GM21576 (cell line): ENCODE results near the gene SMIM41.
A peak's percentile ranks its signal among the peaks of the same experiment; 100 is the strongest.

Experiments
- ATAC-seq: cut with Tn5 transposase; IDR thresholded peaks from one replicate; pipeline ENCODE4 v1.9.1; 2021; ENCODE audit warnings: mild to moderate bottlenecking, moderate library complexity; ENCODE audit not compliant: unreplicated experiment

SMIM41 gene

GRCh38 chr12:52062167-52063081 is 17.1 kb upstream of the SMIM41 start:
- no peak for ATAC-seq

DNA sequence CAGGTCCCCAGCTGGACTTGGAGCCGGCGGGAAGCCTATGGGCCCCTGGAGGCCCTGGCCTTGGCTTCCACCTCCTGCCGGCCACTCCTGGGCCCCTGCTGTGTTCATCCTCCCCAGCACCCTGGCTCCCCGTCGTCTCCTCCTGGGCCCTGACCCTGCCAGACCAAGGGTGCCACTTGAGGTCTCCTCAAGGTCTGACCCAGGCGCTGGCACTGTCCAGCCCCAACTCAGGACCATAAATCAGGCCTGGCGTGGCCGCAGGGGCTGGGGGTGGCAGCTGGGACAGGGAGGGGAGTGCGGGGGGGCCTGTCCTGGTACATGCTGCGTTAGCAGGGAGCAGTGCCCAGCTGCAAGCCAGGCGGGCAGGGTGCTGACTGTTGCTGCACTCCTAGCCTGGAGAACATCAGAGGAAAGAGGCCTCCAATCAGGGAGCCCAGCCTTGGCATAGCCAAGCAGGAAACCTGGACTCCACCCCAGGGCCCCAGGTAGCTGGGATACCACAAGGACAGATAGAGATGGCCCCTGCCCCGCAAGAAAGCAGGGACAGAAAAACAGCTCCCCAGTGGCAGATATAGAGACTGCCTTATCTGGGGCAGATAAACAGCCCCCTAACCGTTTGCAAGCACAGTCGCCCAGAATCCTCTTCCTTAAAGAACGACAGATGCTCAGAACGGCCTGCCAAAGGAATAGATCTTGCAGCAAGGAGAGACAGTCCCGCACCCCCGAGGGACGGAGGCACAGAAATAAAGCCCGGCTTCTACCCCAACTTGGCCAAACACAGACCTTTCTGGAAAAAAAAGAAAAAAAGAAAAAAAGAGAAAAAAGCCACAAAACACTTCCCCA is 16.2 kb upstream of the SMIM41 start:
- ATAC-seq = no peak

DNA sequence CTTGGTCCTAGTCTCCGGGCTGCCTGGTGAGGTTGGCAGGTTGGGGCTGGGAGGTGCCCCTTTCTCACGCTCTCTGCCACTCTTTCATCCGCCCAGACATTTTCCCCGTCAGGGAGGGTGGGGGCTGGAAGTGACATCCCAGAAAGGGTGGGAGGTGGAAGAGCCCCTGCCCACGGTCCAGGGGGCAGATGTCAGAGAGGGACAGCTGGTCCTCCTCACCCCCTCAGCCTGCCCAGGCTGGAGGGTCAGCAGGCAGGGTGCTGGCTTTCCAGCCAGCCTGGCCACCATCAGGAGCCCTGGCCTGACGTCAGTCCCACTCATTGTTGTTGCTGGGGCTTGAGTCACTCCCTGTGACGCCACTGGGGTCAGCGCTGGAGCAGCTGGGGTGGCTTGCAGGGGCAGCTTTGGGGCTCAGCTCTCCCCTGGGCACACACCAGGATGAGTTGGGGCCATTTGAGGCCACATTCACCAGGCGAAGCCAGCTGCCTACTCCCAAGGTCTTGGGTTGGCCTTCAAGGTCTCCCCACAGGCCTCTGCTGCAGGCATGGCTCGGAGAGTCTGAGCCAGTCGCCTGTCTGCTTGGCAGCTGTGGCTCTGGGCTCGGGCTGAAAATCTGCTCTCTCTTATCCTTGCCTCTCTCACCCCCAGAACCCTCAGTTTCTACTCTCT is 15.4 kb upstream of the SMIM41 start:
- no peak for ATAC-seq

GRCh38 chr12:52066346-52067080 is 13.0 kb upstream of the SMIM41 start:
- ATAC-seq = no peak

DNA sequence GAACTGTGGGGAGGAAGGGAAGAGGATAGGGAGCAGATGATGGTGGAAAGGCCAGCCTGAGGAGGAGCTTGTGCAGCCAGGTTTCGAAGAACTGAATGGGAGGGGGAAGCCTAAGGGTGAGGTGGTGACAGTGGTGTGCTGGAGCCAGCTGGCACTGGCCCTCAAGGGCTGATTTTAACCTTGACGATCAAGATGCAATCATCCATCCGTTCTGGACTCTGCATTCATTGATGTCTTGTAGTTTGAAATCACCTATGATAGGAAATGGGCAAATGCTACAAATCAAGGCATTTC is 12.5 kb upstream of the SMIM41 start:
- no peak for ATAC-seq

GRCh38 chr12:52069327-52070184 is 9.9 kb upstream of the SMIM41 start, which contains the start of gene ATG101:
Gene ATG101 (plus strand): TSS chr12:52069978. CDS start chr12:52073651, 3,673 bp downstream.
- peak; percentile 92 for ATAC-seq

DNA sequence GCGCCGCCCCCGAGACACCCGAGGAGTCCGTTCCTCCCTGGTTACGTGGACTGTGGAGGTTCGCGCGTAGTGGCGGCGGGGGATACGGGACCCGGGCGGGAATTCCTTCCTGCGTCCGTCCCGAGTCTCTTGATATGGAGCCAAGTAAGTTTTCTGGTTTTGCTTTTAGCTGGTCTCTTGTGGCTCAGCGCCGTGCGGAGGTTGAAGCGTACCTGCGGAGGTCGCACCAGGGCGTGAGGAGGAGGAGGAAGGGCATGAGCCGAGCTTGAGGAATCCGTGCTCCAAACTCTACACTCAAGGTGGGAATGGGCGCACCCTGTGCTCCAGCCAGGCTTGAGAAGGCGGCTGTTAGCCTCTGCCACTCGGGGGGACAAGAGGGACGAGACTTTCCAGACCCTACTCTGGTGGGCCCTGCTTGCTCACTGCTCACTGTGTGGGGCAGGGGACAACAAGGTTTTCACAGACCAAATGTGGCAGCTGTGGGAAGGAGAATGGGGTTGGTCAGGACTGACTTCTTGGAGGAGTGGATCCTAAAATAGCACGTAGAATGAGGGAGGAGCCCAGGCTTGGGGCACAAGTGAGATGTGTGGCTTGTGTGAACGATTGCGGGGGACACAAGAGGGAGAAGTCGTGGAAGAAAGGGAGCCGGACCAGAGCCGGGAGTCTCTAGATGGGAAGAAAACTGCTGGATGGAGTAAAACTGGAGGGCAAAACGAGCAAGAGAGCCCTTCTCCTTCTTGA is 9.1 kb upstream of the SMIM41 start:
- ATAC-seq = peak; percentile 4

- ATAC-seq = no peak
Observed at GRCh38 chr12:52073531-52074381, 5.7 kb upstream of the SMIM41 start.

GRCh38 chr12:52074971-52075724 is 4.4 kb upstream of the SMIM41 start:
- ATAC-seq = no peak

DNA sequence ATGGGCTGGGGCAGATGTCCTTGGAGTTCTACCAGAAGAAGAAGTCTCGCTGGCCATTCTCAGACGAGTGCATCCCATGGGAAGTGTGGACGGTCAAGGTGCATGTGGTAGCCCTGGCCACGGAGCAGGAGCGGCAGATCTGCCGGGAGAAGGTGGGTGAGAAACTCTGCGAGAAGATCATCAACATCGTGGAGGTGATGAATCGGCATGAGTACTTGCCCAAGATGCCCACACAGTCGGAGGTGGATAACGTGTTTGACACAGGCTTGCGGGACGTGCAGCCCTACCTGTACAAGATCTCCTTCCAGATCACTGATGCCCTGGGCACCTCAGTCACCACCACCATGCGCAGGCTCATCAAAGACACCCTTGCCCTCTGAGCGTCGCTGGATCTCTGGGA is 2.7 kb upstream of the SMIM41 start:
- ATAC-seq = no peak

GRCh38 chr12:52078276-52078675 is 1.2 kb upstream of the SMIM41 start:
- no peak for ATAC-seq

DNA sequence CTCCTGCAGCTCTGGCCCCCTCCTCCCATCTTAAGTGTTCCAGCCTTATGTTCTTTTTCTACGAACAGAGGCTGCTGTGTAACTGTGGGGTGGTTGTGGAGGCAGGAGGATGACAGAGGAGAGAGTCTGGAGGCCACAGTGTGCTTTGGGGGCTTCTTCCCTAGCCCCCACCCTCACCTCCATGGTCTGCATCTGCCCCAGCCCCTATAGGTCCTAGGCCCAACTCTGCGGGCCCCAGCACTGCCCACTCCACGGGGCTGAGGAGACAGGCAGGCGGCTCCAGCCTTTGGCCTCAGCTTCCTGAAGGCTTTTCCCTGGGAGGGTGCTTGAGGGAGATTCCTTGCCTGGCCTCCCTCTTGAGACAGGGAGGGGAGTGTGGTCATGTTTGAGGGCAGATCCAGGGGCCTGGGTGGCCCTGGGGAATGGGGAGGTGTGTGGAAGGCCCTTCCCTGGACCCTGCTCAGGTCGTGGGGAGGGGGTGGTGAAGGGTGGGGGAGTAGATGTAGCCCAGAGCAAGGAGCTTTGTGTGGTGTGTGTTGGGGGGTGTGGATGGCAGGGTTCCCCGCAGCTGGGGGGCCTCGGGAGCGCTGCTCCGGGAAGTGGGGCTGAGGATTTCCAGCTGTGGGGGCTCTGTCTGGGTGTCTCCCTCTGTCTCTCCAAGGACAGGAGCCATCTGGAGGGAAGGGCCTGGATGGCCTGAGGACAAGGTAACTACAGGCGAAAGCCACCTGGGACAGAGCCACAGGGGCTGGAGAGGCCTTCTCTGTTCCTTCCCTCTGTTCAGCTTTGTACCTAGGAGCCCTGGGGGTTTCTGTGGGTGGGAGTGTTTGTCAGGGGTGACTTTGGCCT is 1.1 kb downstream of the SMIM41 start:
- no peak for ATAC-seq

DNA sequence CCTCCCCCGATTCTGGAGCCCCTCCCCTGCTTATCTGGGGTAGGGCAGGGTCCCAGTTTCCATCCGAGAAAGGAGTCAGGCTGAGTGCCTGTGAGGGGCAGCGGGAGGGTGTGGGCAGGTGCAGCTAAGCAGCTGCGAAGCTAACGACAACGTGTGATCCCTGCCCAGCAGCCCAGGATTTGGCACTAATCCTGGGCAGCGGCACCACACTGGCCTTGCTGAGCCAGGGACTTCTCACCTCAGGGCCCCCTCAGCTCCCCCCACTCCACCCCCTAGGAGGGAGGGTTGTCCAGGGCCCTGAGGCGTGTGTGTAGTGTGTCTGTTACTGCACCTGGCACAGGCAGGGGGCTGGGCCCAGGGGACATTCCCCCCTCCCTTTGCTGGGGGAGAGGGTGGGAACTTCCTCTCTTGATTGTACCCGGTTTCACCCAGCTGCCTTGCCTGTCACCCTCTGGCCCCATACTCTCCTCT is 1.8 kb downstream of the SMIM41 start:
- ATAC-seq = peak; percentile 68

GRCh38 chr12:52082026-52082668 is 2.6 kb downstream of the SMIM41 start:
- ATAC-seq = no peak

- ATAC-seq = no peak
Observed at GRCh38 chr12:52082669-52082987, 3.1 kb downstream of the SMIM41 start.

DNA sequence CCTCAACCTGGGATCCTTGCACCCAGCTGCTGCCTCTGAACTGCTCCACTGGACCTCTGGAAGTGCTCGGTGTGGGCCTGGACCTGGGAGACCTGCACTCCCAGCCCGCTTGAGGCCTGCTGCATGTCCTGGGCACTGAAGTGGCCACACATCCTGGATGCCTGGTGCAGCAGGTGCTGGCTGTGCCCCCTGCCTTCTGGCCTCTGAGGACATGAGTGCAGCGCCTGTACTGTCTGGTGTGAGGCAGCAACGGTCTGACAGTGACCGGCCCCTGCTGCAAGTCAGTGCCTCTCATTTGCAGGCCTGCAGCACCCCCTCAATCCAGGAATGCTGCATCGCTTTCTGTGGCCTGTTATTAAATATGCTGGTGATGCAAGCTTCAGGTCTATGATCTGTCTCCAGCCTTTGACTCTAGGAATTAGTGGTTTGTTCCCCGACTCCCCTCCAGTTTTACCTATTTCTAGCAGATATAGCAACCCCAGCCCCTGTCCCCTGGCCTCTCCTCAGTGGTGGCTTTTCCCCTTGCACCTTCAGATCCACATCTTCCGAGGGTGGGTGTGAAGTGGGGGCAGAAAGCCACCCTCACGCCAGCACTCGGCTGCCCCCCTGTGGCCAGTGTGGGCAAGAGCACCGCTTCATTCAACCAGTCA is 3.6 kb downstream of the SMIM41 start:
- ATAC-seq = no peak
